Keratinocyte (primary cell): ENCODE results near the gene ABHD6. TPM values are rescaled to one million over a fixed set of nuclear protein-coding genes. Genes with fewer than 3 reads are reported as not detected.

Experiments used
- DNase-seq: peaks from one replicate; pipeline ENCODE4 v3.0.0-alpha.2; 2011; ENCODE audit warnings: low read depth, missing footprints, low spot score
- FAIRE-seq: peaks from 2 replicates; lab custom pipeline; 2011; peaks lifted over from hg19 to GRCh38; lab: Jason Lieb, UNC
- H2AFZ ChIP-seq: 2 replicates; pipeline ENCODE4 v1.6.0; 2012; ENCODE audit warnings: low read length, control low read depth, inconsistent platforms; ENCODE audit not compliant: control insufficient read depth
- H3K27ac ChIP-seq: 2 replicates; pipeline ENCODE4 v1.5.1; 2011; ENCODE audit warnings: low read length; ENCODE audit not compliant: control insufficient read depth, insufficient read depth
- H3K27me3 ChIP-seq: 3 replicates; pipeline ENCODE4 v1.6.0; 2011; ENCODE audit warnings: low read length; ENCODE audit not compliant: control insufficient read depth, insufficient read depth; ENCODE audit errors: extremely low read depth
- H3K36me3 ChIP-seq, 2 experiments: 2 replicates in 1 of 2; 3 replicates in 1 of 2; pipeline ENCODE4 v1.5.1; 2011; ENCODE audit warnings: low read length in 2 of 2, mild to moderate bottlenecking in 1 of 2; ENCODE audit not compliant: control insufficient read depth in 2 of 2, insufficient read depth in 2 of 2; ENCODE audit errors: extremely low read depth in 1 of 2
- H3K4me1 ChIP-seq: 3 replicates; pipeline ENCODE4 v1.5.1; 2011; ENCODE audit warnings: low read length; ENCODE audit not compliant: control insufficient read depth, insufficient read depth; ENCODE audit errors: extremely low read depth
- H3K4me2 ChIP-seq: 3 replicates; pipeline ENCODE4 v1.6.0; 2011; ENCODE audit warnings: low read depth, low read length; ENCODE audit not compliant: control insufficient read depth, insufficient read depth; ENCODE audit errors: extremely low read depth
- H3K4me3 ChIP-seq, 3 experiments: fragments of 200-600 bp in 1 of 3; sonication (generic) in 1 of 3; 2 replicates in 2 of 3; 3 replicates in 1 of 3; pipeline ENCODE4 v1.5.1; 2011 to 2016; ENCODE audit warnings: low read length in 3 of 3, mild to moderate bottlenecking in 3 of 3, control low read depth in 2 of 3, inconsistent platforms in 1 of 3, low read depth in 1 of 3, mixed read lengths in 1 of 3, mixed run types in 1 of 3, moderate library complexity in 1 of 3; ENCODE audit not compliant: control insufficient read depth in 2 of 3, insufficient read depth in 2 of 3; ENCODE audit errors: extremely low read depth in 1 of 3
- H3K79me2 ChIP-seq: 2 replicates; pipeline ENCODE4 v1.6.0; 2012; ENCODE audit warnings: low read length; ENCODE audit not compliant: control insufficient read depth, insufficient read depth
- H3K9ac ChIP-seq: 3 replicates; pipeline ENCODE4 v1.6.0; 2011; ENCODE audit warnings: low read length; ENCODE audit not compliant: control insufficient read depth, insufficient read depth; ENCODE audit errors: extremely low read depth
- H3K9me1 ChIP-seq: 3 replicates; pipeline ENCODE4 v1.6.0; 2011; ENCODE audit warnings: low read length; ENCODE audit not compliant: control insufficient read depth, insufficient read depth; ENCODE audit errors: extremely low read depth
- H3K9me3 ChIP-seq: 2 replicates; pipeline ENCODE4 v1.5.1; 2012; ENCODE audit warnings: low read depth, low read length; ENCODE audit not compliant: control insufficient read depth
- H4K20me1 ChIP-seq: 3 replicates; pipeline ENCODE4 v1.6.0; 2011; ENCODE audit warnings: low read length; ENCODE audit not compliant: control insufficient read depth, insufficient read depth; ENCODE audit errors: extremely low read depth
- CTCF ChIP-seq, 3 experiments: IDR thresholded peaks in 1 of 3; conservative IDR thresholded peaks in 1 of 3; optimal IDR thresholded peaks in 1 of 3; 2 replicates in 2 of 3; 3 replicates in 1 of 3; pipeline versions ENCODE3 to v1.5.1; 2011; ENCODE audit warnings: low read length in 3 of 3, mild to moderate bottlenecking in 3 of 3, moderate library complexity in 2 of 3, control low read depth in 1 of 3, inconsistent platforms in 1 of 3; ENCODE audit not compliant: insufficient read depth in 2 of 3; ENCODE audit errors: extremely low read depth in 1 of 3
- EZH2 ChIP-seq: IDR thresholded peaks from one replicate; pipeline ENCODE4 v1.6.1; 2012; ENCODE audit warnings: inconsistent platforms, mild to moderate bottlenecking, low read length, moderate library complexity
- dilution Hi-C: fragments of 300-500 bp; cut with MboI; formaldehyde crosslinking; loops from one replicate; pipeline ENCODE4 v1.7.0; 2020; ENCODE audit warnings: low sequenced_read_pairs; ENCODE audit not compliant: extremely low pct_ligation_motif_present
- polyA plus RNA-seq, 5 experiments: library from polyadenylated mRNA; depleted of rRNA in 3 of 5; stranded (reverse) in 3 of 5; stranded (forward) in 1 of 5; unstranded in 1 of 5; fragments of >200 nt; gene quantifications; 1 replicate in 1 of 5; 2 replicates in 3 of 5; 3 replicates in 1 of 5; pipeline versions ENCODE4 v1.2.1 to v1.2.3, GENCODE V29; 2011 to 2012; ENCODE audit warnings: missing spikeins in 2 of 5, low read depth in 1 of 5, low replicate concordance in 1 of 5

Gene ABHD6
- polyA plus RNA-seq, 1 donor (not counting 4 experiments of a cell fraction or from before 2014, with no cell fraction given), result 15.2 TPM

- dilution Hi-C loops, result no loop called here
- no peak for TF ChIP-seq CTCF (optimal IDR thresholded peaks at IDR 0.05 in 1 of 3, IDR thresholded peaks at IDR 0.05 in 1 of 3, conservative IDR thresholded peaks at IDR 0.05 in 1 of 3; ENCODE audit: extremely low read depth in 1 of 3, insufficient read depth in 2 of 3, low read length in 3 of 3)
- no peak for TF ChIP-seq EZH2
- FAIRE-seq, result no peak
These were observed 85.2 kb downstream of the ABHD6 start for GRCh38 chr3:58322793-58323192.

GRCh38 chr3:58323529-58324390, 86.2 kb downstream of the ABHD6 start:
- peaks cover 0 to 7% of the 10 kb centered on the region in 2 experiments for H3K36me3 ChIP-seq
- TF ChIP-seq CTCF (optimal IDR thresholded peaks at IDR 0.05 in 1 of 3, IDR thresholded peaks at IDR 0.05 in 1 of 3, conservative IDR thresholded peaks at IDR 0.05 in 1 of 3; ENCODE audit: extremely low read depth in 1 of 3, insufficient read depth in 2 of 3, low read length in 3 of 3), result no peak
- no peak for TF ChIP-seq EZH2
- no peaks in the 10 kb centered on the region for H3K9me3 ChIP-seq
- no peaks in the 10 kb centered on the region for H3K79me2 ChIP-seq
- H3K4me2 ChIP-seq, result no peak overlapping the region
- no peaks in the 10 kb centered on the region for H4K20me1 ChIP-seq
- DNase-seq (no peak), FAIRE-seq (peak; percentile 36)
- no peak overlapping the region for H2AFZ ChIP-seq
- H3K4me1 ChIP-seq, result peaks cover 17% of the 10 kb centered on the region
- H3K4me3 ChIP-seq, result no peak overlapping the region
- no peaks in the 10 kb centered on the region for H3K27me3 ChIP-seq
- H3K9ac ChIP-seq, result no peak overlapping the region
- dilution Hi-C loops, result no loop called here
- H3K27ac ChIP-seq, result no peak overlapping the region
- no peaks in the 10 kb centered on the region for H3K9me1 ChIP-seq

More at GRCh38 chr3:58322793-58323192, 85.2 kb downstream of the ABHD6 start:
- no peak overlapping the region for H3K27ac ChIP-seq
- H3K4me3 ChIP-seq, result no peak overlapping the region
- no peak overlapping the region for H2AFZ ChIP-seq
- H3K9me1 ChIP-seq, result no peaks in the 10 kb centered on the region
- H3K4me2 ChIP-seq, result no peak overlapping the region
- peaks cover 17% of the 10 kb centered on the region for H3K4me1 ChIP-seq
- H3K9ac ChIP-seq, result no peak overlapping the region
- H4K20me1 ChIP-seq, result no peaks in the 10 kb centered on the region
- H3K79me2 ChIP-seq, result no peaks in the 10 kb centered on the region
- no peak for DNase-seq
- H3K27me3 ChIP-seq, result no peaks in the 10 kb centered on the region
- no peaks in the 10 kb centered on the region for H3K9me3 ChIP-seq
- peaks cover 4 to 7% of the 10 kb centered on the region in 2 experiments for H3K36me3 ChIP-seq
